AG20443 (cell line): Measurements from ENCODE around the gene LLGL2.
"Not testable (repeated sequence)": the region's sequence is repeated elsewhere in the genome, so short reads cannot be mapped to it uniquely, and the experiment has no call there.

Source experiments
- DNase-seq: peaks from one replicate; pipeline ENCODE4 v3.0.0; 2012; ENCODE audit warnings: low spot score, mixed read lengths

LLGL2 gene

GRCh38 chr17:75570034-75570676, 44.7 kb downstream of the LLGL2 start:
- DNase-seq, result no peak

GRCh38 chr17:75570772-75571171, 45.3 kb downstream of the LLGL2 start:
- DNase-seq, result no peak

- no peak for DNase-seq
These were observed 45.8 kb downstream of the LLGL2 start for GRCh38 chr17:75571197-75571884.

DNA sequence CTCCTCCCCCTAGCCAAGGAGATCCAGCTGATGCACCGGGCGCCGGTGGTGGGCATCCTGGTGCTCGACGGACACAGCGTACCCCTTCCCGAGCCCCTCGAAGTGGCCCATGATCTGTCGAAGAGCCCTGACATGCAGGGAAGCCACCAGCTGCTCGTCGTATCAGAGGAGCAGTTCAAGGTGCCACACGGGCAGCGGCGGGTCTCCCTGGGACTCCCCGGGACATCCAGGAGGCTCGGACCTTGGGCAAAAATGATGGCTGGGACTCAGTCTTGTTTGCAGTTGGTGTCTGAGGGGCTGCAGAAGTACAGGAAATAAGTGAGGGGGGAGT, 46.4 kb downstream of the LLGL2 start:
- DNase-seq, result no peak

GRCh38 chr17:75572713-75573539, 47.4 kb downstream of the LLGL2 start:
- no peak for DNase-seq

DNA sequence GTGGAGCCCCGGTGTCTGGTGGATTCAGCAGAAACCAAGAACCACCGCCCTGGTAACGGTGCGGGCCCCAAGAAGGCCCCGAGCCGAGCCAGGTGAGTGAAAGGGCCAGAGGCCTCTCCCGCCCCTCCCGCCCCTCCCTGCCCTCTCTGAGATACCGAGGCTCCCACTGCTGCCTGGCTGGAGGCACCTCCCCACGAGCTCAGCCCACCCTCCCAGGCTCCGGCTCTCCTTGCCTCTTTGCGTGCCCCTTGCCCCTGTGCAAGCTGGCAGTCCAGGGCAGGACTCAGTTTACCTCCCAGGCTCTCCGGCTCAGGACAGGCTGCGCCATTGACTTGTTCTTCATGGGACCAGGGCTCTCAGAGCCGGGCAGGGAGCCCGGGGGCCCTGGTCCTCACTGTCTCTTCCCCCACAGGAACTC, 48.1 kb downstream of the LLGL2 start:
- DNase-seq, result no peak

DNA sequence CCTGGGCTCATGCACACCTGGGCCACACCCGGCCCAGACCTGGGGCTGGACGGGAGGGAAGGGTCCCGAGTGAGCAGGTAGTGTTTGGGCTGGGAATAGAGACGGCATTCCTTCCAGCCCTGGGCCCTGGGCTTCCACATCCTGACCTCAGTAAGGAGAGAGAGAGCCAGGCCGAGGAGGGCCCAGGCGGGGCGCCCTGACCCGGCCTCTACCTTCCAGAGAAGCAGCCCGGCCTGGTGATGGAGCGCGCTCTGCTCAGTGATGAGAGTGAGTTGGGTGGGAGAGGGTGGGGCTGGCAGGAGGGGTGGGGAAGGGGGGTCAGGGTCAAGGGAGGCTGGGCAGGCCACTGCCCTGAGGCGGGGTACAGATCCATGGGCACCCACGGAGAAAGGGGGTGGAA, 48.5 kb downstream of the LLGL2 start:
- DNase-seq, result no peak

- no peak for DNase-seq
These were observed 49.0 kb downstream of the LLGL2 start for GRCh38 chr17:75574404-75575036.

DNA sequence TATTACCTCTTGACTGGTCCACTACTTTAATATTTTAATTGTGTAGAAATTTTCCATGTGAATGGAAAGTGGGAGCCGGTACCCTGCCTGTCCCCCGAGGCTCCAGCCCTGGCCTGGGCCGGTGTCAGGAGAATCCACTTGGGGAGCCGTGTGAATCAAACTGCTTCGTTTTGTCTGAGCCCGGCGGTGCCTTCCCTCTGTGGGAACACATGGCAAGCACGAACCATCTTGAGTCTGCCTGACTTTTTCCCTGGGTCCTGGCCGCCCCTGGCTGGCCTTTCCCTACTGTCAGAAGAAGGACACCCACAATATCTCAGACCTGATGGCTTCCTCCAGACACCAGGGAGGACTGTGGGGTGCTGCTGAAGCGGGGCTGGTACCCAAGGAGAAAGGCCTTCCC, 49.7 kb downstream of the LLGL2 start:
- no peak for DNase-seq

- DNase-seq, result no peak
These were observed 50.2 kb downstream of the LLGL2 start for GRCh38 chr17:75575728-75576127.

DNA sequence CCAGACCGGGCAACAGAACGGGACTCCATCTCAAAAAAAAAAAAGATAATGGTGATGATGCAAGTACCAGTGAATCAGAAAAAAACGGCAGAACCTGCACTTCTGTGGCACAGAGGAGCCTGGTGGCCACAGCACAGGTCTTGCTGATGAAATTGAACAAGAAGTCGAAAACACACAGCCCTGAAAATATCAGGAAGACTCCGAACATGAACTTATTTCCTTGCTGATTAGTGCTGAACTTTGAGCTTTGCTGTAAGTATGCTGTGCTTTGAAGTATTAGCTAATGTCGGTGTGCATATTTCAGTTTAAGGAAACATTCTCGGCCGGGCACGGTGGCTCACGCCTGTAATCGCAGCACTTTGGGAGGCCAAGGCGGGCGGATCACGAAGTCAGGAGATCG, 51.2 kb downstream of the LLGL2 start:
- DNase-seq, result no peak

DNA sequence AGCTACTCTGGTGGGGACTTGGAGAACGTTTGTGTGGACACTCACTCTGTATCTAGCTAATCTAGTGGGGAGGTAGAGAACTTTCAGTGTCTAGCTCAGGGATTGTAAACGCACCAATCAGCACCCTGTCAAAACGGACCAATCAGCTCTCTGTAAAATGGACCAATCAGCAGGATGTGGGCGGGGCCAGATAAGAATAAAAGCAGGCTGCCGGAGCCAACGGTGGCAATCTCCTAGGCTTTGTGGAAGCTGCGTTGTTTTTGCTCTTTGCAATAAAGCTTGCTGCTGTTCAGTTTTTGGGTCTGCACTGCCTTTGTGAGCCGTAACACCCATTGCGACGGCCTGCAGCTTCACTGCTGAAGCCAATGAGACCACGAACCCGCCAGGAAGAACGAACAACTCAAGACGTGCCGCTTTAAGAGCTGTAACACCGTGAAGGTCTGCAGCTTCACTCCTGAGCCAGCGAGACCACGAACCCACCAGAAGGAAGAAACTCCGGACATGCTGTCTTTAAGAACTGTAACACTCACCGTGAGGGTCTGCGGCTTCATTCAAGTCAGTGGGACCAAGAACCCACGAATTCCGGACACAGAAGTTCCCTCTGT, 55.7 kb downstream of the LLGL2 start:
- DNase-seq, result not testable (repeated sequence)

DNA sequence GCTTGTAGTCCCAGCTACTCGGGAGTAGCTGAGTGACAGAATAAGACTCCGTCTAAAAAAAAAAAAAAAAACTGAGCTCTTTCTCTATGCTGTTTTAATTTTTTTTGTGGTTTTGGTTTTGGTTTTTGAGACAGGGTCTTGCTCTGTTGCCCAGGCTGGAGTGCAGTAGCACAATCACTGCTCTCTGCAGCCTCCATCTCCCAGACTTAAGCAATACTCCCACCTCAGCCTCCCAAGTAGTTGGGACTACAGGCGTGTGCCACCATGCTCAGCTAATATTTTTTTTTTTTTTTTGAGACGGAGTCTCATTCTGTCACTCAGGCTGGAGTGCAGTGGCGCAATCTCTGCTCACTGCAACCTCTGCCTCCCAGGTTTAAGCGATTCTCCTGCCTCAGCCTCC, 57.7 kb downstream of the LLGL2 start:
- not testable (repeated sequence) for DNase-seq

DNA sequence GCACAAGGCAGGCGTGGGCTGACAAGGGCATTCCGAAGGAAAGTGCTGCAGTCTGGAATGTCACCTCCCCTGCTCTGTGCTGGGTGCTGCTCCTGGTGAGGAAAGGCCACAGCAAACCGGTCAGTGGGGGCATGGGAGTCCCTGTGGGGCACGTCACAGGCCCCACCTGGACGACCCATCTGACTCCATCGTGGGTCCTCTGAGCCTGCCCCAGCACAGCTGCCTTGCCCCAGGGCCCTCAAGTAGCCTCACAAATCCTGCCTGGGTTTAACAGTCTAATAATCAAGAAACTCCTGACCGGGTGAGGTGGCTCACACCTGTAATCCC, 59.3 kb downstream of the LLGL2 start:
- DNase-seq, result no peak

GRCh38 chr17:75587675-75588595, 62.4 kb downstream of the LLGL2 start, which contains the start of gene MYO15B:
Gene MYO15B, plus strand, starts transcription at chr17:75587800. Its CDS starts 258 bp downstream, at chr17:75588058.
- no peak for DNase-seq

- no peak for DNase-seq
These were observed 63.1 kb downstream of the LLGL2 start for GRCh38 chr17:75588596-75589011.

GRCh38 chr17:75589012-75589918, 63.8 kb downstream of the LLGL2 start:
- peak; percentile 100 for DNase-seq

DNA sequence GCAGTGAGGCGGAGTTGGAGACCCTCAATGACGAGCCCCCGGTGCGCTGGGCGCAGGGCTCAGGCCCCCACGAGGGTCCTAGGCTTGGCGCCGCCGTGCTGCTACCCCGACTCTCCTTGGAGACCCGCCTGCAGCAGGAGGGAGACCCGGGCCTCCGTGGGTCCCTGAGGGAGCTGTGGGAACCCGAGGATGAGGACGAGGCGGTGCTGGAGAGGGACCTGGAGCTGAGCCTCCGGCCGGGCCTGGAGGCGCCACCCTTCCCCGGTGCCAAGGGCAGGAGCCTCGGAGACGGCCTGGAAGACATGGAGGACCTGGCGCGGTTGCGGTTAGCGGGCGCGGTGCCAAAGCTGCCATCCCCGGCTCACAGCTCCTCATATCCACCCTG, 64.4 kb downstream of the LLGL2 start:
- DNase-seq, result no peak

GRCh38 chr17:75590314-75590761, 64.8 kb downstream of the LLGL2 start:
- DNase-seq, result no peak
